CD1c-positive myeloid dendritic cell (primary cell): ENCODE measurements around the gene F2.

Source experiments
- DNase-seq: peaks from one replicate; pipeline ENCODE4 v3.0.0-alpha.2; 2016; ENCODE audit errors: extremely low spot score

F2 gene

DNA sequence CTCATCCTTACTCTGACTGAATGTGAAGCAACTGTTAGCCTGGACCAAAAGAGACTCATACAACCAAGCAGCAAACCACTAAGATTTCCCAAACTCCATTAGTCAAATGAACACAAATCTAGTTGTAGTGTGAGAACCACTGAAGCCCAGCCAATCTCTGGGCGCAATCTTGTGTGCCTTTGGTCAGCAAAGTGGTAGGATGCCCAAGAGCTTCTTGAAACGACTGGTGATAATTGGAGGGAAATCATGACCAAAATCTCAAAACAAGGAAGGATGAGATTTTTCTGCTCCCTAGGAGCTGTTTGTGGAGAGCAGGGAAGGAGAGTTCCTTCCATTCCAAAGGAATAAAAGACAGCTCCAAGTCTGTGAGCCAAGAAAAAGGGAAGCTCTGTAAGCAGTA lies 24.0 kb downstream of the F2 start:
- no peak for DNase-seq

DNA sequence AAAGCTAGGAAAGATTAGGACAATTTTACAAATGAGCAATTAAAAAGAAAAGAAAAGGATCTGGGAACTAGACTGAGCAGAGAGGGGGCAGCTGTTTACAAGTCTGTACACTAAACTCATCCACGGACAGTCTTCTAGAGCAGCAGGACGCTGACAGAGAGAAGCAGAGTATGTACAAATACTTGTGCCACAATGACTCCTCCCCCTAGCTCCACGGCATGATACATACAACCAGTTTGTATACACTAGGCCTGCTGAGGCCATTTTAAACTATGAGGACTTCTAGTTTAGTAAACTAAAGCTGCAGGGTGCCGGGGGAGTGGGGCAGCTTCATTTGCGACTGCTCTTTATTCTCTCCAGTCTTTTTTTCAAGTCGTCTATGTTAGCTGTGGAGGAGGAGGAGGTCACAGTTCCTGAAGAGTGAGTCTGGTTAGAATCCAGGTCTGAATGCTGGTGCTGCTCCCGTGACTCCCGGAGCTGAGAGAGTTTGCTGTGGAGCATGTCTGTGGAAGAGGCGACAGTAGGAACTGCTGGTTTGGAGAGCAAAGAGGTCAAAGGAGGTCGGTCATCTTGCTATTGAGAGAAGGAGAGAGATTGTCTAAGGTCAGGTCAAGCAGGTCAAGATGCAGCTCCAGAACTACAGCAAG lies 24.8 kb downstream of the F2 start:
- DNase-seq, result no peak

DNA sequence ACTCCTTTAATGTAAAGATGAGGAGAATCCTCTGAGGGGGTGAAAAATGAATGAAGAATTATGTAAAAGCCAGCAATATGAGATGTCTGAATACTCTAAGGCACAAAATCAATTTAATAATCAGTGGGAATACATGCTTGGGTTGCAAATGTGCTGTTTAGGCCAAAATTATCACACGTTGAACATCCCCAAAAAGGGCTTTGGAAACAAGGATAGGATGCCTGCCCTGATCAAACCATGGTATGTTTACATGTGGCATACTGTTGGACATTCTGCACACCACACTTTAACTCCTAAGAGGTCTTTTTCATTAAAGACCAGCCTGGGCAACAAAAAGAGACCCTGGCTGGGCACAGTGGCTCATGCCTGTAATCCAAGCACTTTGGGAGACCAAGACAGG lies 26.3 kb downstream of the F2 start:
- DNase-seq, result no peak

DNA sequence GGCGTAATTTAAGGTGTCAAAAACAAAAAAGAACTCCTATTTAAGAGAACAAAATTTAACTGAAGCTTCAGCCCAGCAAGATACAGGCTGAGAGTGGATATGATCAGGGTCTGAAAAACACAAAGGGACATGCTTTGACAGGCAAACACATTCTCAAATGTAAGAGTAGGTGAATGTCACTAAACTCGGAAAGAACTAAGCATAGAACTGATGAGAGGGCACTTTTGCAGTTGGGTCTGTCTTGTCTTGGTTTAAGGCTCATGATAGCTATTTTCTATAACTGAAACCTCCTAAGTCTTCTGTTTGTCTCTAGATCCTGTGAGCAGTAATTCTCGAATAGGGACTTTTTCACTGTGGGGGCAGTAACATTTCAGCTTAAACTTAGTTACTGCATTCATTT lies 27.0 kb downstream of the F2 start:
- no peak for DNase-seq

DNA sequence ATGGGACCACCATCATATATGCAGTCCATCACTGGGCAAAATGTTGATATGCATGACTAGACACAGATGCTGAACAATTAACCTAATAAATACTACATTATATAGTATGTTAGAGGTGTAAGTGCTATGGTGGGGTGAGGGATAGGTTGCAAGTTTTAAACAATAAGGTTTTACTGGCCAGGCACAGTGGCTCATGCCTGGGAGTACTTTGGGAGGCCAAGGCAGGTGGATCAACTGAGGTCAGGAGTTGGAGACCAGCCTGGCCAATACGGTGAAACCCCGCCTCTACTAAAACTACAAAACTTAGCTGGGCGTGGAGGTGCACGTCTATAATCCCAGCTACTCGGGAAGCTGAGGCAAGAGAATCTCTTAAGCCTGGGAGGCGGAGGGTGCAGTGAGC lies 28.1 kb downstream of the F2 start:
- DNase-seq, result no peak

DNA sequence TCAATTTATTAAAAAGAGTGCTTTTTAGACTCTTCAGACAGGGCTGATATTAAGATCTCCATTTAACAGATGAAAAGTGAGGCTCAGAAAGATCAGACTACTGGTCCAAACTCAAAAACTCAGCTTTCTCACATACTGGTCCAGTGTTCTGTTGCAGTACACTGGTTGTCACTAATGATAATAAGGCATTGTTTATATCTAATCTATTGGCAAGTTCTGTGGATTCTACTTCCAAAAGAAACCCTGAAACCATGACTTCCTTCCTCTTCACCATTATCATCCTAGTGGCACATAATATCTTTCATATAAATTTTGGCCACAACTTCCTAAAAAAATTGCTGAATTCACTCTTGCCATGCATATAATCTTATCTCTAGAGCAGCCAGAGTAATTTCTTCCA lies 36.9 kb downstream of the F2 start:
- DNase-seq, result no peak

DNA sequence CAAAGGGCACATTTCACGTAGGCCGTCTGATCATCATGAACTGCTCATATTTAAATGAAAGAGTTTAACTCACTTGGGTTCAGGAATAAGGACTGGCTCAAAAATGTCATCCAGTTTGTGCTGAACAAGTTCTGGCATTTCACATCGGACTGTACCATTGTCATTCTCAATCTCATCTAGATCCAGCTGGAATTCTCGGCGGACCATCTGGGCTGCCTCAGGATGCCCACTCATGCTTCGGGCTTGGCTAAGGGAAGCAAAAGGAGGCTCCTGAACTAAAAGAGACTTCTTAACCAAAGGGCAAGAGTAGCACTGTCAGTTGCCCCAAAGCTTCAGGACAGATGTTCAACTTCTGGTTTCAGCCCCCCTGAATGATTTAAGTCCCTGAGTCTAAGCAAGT lies 40.2 kb downstream of the F2 start:
- no peak for DNase-seq

DNA sequence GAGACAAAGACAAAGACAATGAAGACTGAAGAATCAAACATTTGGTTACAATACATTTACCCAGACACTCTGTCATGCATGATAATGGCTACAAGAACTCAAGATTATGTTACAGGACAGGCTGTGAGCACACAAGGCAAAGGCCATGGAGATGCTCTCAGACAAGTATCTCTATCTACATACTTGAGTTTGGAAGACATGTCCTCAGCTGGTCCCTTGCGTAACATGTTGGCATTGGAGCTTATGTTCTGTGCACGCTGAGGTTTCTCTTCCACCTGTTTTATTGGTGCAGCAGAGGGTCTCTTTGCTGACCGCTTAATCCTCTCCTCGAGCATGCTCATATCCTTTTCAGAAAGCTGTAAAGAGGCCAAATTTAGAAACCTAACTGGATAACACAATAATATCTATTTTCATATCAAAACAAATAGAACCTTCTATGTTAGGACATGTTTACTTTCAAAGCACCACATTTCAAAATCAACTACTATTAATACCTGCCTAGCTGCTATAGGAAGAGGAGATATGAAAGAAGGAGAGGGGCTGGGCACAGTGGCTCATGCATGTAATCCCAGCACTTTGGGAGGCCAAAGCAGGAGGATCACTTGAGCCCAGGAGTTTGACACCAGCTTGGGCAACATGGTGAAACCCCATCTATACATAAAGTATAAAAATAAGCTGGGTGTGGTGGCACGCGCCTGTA lies 41.6 kb downstream of the F2 start:
- DNase-seq, result no peak

DNA sequence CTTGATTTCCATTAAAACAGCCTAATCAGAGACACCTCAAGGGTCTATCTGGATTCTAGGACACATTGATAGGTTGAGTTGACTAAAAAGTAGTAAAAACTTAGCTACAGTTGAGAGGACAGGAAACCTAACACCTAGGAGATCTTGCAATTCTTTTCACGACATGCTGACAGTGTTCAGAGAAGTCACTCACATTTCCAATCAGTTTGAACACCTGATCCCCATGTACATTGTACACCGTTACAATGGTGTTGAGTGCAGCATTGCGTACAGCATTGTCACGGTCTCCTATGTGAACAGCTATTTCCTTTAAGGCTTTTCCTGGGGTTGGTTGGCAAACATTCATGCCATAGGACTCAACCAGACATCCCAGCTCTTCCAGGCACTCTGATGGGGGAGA lies 42.8 kb downstream of the F2 start:
- DNase-seq, result no peak

DNA sequence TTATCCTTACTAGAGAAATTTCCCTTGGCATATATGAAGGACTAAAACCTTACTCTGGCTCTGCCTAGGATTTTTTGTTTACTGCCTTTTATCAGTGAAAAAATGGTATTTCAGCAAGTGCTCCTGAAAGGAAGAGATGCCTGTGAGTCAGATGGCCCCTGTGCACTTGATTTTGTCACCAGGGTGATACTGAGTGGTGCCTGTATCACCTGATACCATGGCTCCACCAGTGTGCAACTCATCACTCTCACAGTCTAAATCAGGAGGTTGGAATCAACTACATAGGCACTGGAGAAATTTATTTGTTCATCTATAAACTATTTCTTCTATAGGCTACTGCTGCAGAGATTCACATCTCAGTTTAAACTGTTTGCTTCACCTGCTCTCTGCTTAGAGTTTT lies 43.2 kb downstream of the F2 start:
- no peak for DNase-seq

DNA sequence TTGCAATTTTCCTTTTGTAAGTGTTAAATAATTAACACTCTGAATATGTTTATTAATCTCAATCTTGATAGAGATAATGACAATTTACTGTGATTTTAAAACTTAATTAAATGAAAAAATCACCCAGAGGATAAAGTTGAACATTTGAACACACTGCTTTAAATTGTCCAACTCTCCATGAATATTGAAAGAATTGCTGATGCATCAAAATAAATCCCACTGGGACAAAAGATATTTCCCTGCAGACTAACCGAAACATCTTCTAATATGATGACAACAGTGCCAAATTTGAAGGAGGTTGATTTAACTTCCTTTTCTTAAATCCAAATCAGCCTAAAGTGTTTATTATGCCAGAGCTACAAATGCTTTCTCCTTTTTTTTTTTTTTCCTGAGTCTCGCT lies 47.6 kb downstream of the F2 start:
- DNase-seq, result no peak

DNA sequence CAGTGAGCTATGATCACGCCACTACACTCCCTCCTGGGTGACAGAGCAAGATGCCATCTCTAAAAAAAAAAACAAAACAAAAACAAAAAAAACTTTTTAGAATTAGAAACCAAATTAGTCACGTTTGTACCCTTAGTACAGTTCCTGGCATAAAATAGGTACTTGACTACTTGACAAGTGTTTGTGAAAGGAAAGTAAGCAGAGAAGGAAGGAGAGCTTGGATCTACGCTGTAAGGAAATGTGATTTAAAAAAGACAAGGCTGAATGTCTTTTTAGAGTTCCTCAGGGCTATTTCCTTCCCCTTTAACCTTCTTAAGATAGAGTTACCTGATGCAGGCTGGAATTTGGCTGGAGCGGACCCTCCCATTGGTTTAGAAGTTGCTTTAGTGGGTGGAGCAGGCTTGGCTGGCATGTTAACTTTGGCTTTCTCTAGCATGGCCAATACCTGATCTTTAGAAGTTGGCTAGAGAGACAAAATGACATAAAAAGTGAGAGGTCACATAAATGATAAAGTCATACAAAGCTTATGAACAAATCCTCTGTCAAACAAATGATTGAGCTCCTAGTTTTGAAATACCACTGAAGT lies 50.7 kb downstream of the F2 start:
- DNase-seq, result no peak

DNA sequence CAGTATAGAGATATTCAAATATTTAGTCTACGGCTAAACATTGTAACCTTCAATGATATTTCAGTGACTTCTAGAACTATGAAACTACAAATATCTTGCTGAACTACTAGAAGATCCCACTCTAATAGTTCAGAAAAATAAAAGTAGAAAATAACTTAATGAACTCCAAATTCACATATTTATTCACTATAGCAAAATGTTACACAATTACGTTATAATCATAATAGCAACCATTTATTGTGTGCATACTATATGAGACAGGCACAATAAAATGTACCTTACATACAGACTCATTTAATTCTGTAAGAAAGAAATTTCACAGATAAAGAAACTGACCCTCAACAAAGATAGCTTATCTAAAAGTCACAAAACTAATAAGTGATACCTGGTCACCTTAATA lies 57.9 kb downstream of the F2 start:
- no peak for DNase-seq

DNA sequence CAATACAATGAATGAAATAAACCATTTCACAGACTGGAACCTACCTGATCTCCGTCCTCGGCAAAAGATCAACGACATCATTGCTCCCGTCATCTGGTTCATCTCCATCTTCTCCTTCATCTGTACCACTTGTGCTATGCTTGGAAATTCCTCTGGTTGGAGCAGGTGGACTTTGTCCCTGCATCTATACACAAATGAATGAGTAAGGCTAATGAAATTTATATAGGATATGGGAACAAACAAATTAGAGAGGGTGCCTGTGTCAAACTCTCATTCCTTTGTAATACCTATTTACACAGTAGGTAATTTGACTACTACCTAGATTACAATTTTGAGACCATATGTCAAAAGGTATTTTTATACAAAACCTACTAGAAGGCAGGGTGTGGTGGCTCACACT lies 59.4 kb downstream of the F2 start:
- no peak for DNase-seq
